A673 (cell line): ENCODE measurements around the gene ACTL6A. TPM values are rescaled to one million over a fixed set of nuclear protein-coding genes. Genes with fewer than 3 reads are reported as not detected.

ENCODE experiments used
- BruUV-seq: library from RNA; stranded (reverse); fragments of 400-500 nt; replicated peaks from 2 replicates; lab custom pipeline; 2021; lab: Mats Ljungman, UMichigan
- CTCF ChIA-PET: fragments of 300-600 bp; sonication (Branson Sonifier 250); formaldehyde crosslinking; loops from one replicate; lab custom pipeline; 2022; ENCODE audit warnings: antibody characterized with exemption; lab: Charles Lee
- POLR2A ChIA-PET: fragments of 300-600 bp; sonication (Branson Sonifier 250); formaldehyde crosslinking; loops from one replicate; lab custom pipeline; 2022; ENCODE audit warnings: antibody characterized with exemption; ENCODE audit not compliant: low non-redundant PET; lab: Charles Lee
- DNase-seq: peaks from one replicate; pipeline ENCODE4 v3.0.0-alpha.2; 2015; ENCODE audit warnings: low spot score
- H3K27ac ChIP-seq: fragments of 200-600 bp; sonication (generic); 2 replicates; pipeline ENCODE4 v1.5.1; 2016; ENCODE audit warnings: mixed run types, low read depth, mild to moderate bottlenecking, mixed read lengths, antibody characterized with exemption, low read length; ENCODE audit not compliant: poor library complexity, severe bottlenecking
- H3K27me3 ChIP-seq: fragments of 200-600 bp; sonication (generic); replicated peaks from 2 replicates; pipeline ENCODE4 v1.6.1; 2017; ENCODE audit warnings: mixed run types, low read depth, mild to moderate bottlenecking, mixed read lengths, antibody characterized with exemption, low read length; ENCODE audit not compliant: insufficient read depth, poor library complexity
- H3K36me3 ChIP-seq: fragments of 200-600 bp; sonication (generic); 2 replicates; pipeline ENCODE4 v1.6.1; 2016; ENCODE audit warnings: mixed run types, mild to moderate bottlenecking, mixed read lengths, antibody characterized with exemption, low read length; ENCODE audit not compliant: insufficient read depth, poor library complexity, severe bottlenecking
- H3K4me1 ChIP-seq: fragments of 200-600 bp; sonication (generic); 2 replicates; pipeline ENCODE4 v1.6.1; 2017; ENCODE audit warnings: mixed run types, mild to moderate bottlenecking, mixed read lengths, antibody characterized with exemption, low read length; ENCODE audit not compliant: insufficient read depth, poor library complexity, severe bottlenecking
- H3K4me3 ChIP-seq: fragments of 200-600 bp; sonication (generic); 2 replicates; pipeline ENCODE4 v1.5.1; 2016; ENCODE audit warnings: low read depth, mixed run types, mild to moderate bottlenecking, mixed read lengths, low read length; ENCODE audit not compliant: poor library complexity, severe bottlenecking
- H3K9me3 ChIP-seq: fragments of 200-600 bp; sonication (generic); 2 replicates; pipeline ENCODE4 v1.6.1; 2016; ENCODE audit warnings: mixed run types, low read depth, mild to moderate bottlenecking, mixed read lengths, antibody characterized with exemption, low read length; ENCODE audit not compliant: poor library complexity, severe bottlenecking
- EZH2 ChIP-seq: fragments of 200-600 bp; sonication (generic); IDR thresholded peaks from 2 replicates; pipeline ENCODE4 v1.6.1; 2017; ENCODE audit warnings: borderline replicate concordance, low read depth, mild to moderate bottlenecking, mixed read lengths, antibody characterized with exemption, low read length; ENCODE audit not compliant: poor library complexity, severe bottlenecking
- intact Hi-C: fragments of 100-400 bp; cut with micrococcal nuclease; formaldehyde crosslinking; loops from one replicate; pipeline ENCODE4 v1.10.0; 2022; ENCODE audit not compliant: unreplicated experiment
- total RNA-seq: library from RNA; stranded (reverse); gene quantifications from 2 replicates; pipeline ENCODE4 v1.2.3, GENCODE V29; 2021
- TF ChIP-seq, protein P1 (sequence below): fragments of 300-800, 200-600 bp; sonication (generic); conservative IDR thresholded peaks from 2 replicates; pipeline ENCODE4 v1.5.1; 2017; ENCODE audit warnings: low read depth, mild to moderate bottlenecking, antibody characterized with exemption, low read length, moderate library complexity, mixed read lengths

Gene ACTL6A
- total RNA-seq, 1 experiment from 2014 or later = 153 TPM

DNA sequence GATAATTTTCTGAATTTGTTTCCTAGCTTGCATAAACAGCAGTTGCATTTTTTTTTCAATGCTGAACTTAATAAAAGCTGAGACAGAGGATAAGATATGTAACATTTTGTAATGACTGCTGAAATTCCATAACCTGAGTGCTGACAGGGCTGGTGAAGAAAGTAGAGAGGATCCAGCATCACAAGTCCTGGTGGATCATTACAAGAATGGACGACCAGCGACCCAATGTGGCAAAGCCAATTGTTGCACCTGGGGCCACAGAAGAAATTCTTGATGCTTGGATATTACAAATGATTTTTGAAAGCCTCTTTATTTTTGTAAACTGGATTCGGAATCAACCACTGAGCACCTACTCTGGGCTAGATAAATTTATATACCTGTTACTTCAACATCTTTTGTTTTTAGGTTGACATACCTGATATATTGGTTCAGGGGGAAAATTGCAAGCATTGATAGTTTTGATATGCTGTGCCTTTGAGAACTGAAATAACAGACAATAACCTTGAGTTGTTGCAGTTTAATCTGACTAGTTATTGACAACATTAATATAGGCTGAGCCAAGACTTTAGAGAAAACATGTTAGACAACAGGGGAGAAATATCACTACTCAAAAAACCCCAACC lies 3.9 kb upstream of the ACTL6A start:
- no peak overlapping the region for H3K4me3 ChIP-seq
- no peak overlapping the region for H3K27ac ChIP-seq
- peak; percentile 84 for DNase-seq
- TF ChIP-seq, protein P1, sequence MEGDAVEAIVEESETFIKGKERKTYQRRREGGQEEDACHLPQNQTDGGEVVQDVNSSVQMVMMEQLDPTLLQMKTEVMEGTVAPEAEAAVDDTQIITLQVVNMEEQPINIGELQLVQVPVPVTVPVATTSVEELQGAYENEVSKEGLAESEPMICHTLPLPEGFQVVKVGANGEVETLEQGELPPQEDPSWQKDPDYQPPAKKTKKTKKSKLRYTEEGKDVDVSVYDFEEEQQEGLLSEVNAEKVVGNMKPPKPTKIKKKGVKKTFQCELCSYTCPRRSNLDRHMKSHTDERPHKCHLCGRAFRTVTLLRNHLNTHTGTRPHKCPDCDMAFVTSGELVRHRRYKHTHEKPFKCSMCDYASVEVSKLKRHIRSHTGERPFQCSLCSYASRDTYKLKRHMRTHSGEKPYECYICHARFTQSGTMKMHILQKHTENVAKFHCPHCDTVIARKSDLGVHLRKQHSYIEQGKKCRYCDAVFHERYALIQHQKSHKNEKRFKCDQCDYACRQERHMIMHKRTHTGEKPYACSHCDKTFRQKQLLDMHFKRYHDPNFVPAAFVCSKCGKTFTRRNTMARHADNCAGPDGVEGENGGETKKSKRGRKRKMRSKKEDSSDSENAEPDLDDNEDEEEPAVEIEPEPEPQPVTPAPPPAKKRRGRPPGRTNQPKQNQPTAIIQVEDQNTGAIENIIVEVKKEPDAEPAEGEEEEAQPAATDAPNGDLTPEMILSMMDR = peak; percentile 95
- TF ChIP-seq EZH2 = no peak
- H3K4me1 ChIP-seq = peaks cover 5% of the 10 kb centered on the region
- BruUV-seq = no TSS peak
- intact Hi-C loops = loop anchor here (1.0 to 2.0 kb wide), 4 partner anchors 109 to 412 kb away; no protein-coding TSS in a partner anchor
- no peaks in the 10 kb centered on the region for H3K9me3 ChIP-seq
- ChIA-PET CTCF (no interaction called here), POLR2A (no interaction called here)
- no peaks in the 10 kb centered on the region for H3K27me3 ChIP-seq
- H3K36me3 ChIP-seq = no peaks in the 10 kb centered on the region

DNA sequence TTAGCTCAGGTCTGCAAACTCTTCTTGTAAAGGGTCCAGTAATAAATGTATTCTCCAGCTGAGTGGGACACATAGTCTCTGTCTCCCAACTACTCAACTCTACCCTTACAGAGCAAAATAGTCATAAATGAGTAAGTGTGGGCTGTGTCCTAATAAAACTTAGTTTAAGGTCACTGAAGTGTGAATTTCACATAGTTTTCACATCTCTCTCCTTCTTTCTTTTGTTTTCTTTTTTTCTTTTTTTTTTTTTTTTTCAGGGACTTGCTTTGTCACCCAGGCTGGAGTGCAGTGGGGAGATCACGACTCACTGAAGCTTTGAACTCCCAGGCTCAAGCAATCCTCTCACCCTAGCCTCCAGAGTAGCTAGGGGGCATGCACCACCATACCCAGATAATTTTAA lies 1.9 kb upstream of the ACTL6A start:
- Histone ChIP-seq H3K4me1 (peaks cover 14% of the 10 kb centered on the region), H3K36me3 (no peaks in the 10 kb centered on the region), H3K27me3 (no peaks in the 10 kb centered on the region), H3K27ac (no peak overlapping the region), H3K4me3 (no peak overlapping the region), H3K9me3 (no peaks in the 10 kb centered on the region)
- ChIA-PET POLR2A (no interaction called here), CTCF (interaction anchor here (1.2 kb wide), 1 partner anchor 197 kb away, joined by 16 read pairs; no protein-coding TSS in a partner anchor)
- intact Hi-C loops = loop anchor here (5.0 kb wide), 1 partner anchor 543 kb away; no protein-coding TSS in a partner anchor
- no peak for DNase-seq
- no TSS peak for BruUV-seq
- no peak for TF ChIP-seq EZH2
- TF ChIP-seq, protein P1 = no peak

DNA sequence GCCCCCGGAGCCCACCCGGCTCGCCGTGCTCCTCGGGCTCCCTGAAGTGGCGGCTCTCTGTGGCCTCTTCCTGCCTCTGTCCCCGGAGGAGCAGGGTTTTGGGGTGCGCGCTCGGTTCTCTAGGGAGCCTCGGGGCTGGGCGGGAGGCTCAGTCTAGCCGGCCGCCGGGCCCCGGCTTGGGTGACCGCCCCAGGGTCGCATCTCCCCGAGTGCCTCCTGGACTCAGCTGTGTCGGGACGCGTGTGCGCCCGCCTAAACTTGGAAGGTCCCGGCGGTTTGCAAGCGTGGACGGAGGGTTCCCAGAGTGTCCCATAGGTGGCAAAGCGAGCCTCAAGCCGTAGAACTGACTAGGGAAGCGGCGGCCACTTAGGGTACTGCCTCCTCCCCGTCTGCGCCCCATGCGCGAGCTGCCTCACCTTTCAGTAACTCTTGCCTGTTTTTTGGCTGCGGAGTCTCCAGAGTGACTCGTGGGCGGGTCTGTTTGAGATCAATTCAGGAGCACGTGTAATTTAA lies 601 bp downstream of the ACTL6A start:
- ChIA-PET CTCF (interaction anchor here (0.6 to 0.7 kb wide), 3 partner anchors 87 to 1111 kb away, joined by 3 to 7 read pairs (median 3); no protein-coding TSS in a partner anchor), POLR2A (interaction anchor here (0.6 to 0.7 kb wide), 3 partner anchors 11 to 44 kb away, joined by 3 to 4 read pairs (median 3); no protein-coding TSS in a partner anchor)
- intact Hi-C loops = loop anchor here (5.0 kb wide), 1 partner anchor 546 kb away; no protein-coding TSS in a partner anchor
- TF ChIP-seq, protein P1 = peak; percentile 41
- no peak for TF ChIP-seq EZH2
- DNase-seq = peak; percentile 83
- Histone ChIP-seq H3K36me3 (no peaks in the 10 kb centered on the region), H3K27ac (peak overlapping the region; percentile 93), H3K27me3 (no peaks in the 10 kb centered on the region), H3K9me3 (no peaks in the 10 kb centered on the region), H3K4me3 (peak overlapping the region; percentile 90), H3K4me1 (peaks cover 12% of the 10 kb centered on the region)
- BruUV-seq = no TSS peak
